Muscle layer of duodenum (tissue), 2 donors: Measurements from ENCODE around the gene WNT5A.
"Not testable (repeated sequence)": the region's sequence is repeated elsewhere in the genome, so short reads cannot be mapped to it uniquely, and the experiment has no call there.

Source experiments
- H3K27ac ChIP-seq: one replicate; pipeline ENCODE4 v1.7.0; 2013; ENCODE audit warnings: mild to moderate bottlenecking, low read length
- H3K27me3 ChIP-seq: one replicate; pipeline ENCODE4 v1.7.0; 2013; ENCODE audit warnings: low read depth, mild to moderate bottlenecking, control low read depth, low read length
- H3K36me3 ChIP-seq, 2 donors: one replicate each; pipeline ENCODE4 v1.7.0; 2013; ENCODE audit warnings: low read length in 2 of 2, control low read depth in 1 of 2, mild to moderate bottlenecking in 1 of 2; ENCODE audit not compliant: insufficient read depth in 2 of 2, control insufficient read depth in 1 of 2
- H3K4me1 ChIP-seq, 2 donors: one replicate each; pipeline ENCODE4 v1.7.0; 2013; ENCODE audit warnings: low read length in 2 of 2, mild to moderate bottlenecking in 2 of 2, control low read depth in 1 of 2, moderate library complexity in 1 of 2; ENCODE audit not compliant: insufficient read depth in 2 of 2, control insufficient read depth in 1 of 2
- H3K4me3 ChIP-seq, 2 donors: one replicate each; pipeline ENCODE4 v1.7.0; 2013; ENCODE audit warnings: low read length in 2 of 2, low read depth in 1 of 2, mild to moderate bottlenecking in 1 of 2
- H3K9me3 ChIP-seq, 2 donors: one replicate each; pipeline ENCODE4 v1.7.0; 2013; ENCODE audit warnings: low read length in 2 of 2, control low read depth in 1 of 2, mild to moderate bottlenecking in 1 of 2; ENCODE audit not compliant: control insufficient read depth in 1 of 2
- donor health status: healthy.

WNT5A gene

DNA sequence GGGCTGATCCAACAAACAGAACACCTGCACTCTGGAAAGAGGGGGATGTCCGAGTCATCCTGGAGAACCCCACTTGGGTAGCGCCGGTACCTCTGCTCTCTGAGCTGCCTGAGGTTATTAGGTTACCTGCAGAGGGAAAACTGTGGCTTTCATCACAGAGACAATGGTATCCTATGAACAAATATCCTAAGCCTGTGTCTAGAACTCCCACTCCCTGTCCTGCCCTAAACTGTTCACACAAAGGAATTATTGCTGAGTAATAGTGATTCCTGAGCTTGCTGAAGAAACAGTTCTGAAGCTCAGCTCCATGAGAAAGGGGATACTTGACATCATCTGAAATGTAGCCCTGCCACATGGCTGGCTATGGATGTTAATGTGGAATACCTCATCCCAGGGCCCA, 31.9 kb upstream of the WNT5A start:
- H3K4me3 ChIP-seq: no peak overlapping the region
- no peak overlapping the region for H3K27ac ChIP-seq
- no peaks in the 10 kb centered on the region for H3K27me3 ChIP-seq
- H3K4me1 ChIP-seq: peaks cover 0 to 2% of the 10 kb centered on the region in 2 donors
- H3K9me3 ChIP-seq: no peaks in the 10 kb centered on the region
- no peaks in the 10 kb centered on the region for H3K36me3 ChIP-seq

GRCh38 chr3:55518451-55518850, 31.3 kb upstream of the WNT5A start:
- no peaks in the 10 kb centered on the region for H3K27me3 ChIP-seq

GRCh38 chr3:55516392-55517030, 29.4 kb upstream of the WNT5A start:
- Histone ChIP-seq H3K4me1 (peaks cover 0 to 14% of the 10 kb centered on the region in 2 donors), H3K27ac (no peak overlapping the region), H3K27me3 (no peaks in the 10 kb centered on the region), H3K36me3 (no peaks in the 10 kb centered on the region), H3K4me3 (no peak overlapping the region), H3K9me3 (no peaks in the 10 kb centered on the region)

More at GRCh38 chr3:55518451-55518850, 31.3 kb upstream of the WNT5A start:
- Histone ChIP-seq H3K9me3 (no peaks in the 10 kb centered on the region), H3K36me3 (no peaks in the 10 kb centered on the region), H3K4me1 (no peaks in the 10 kb centered on the region), H3K4me3 (no peak overlapping the region), H3K27ac (no peak overlapping the region)

GRCh38 chr3:55515550-55516246, 28.6 kb upstream of the WNT5A start:
- H3K4me1 ChIP-seq: peaks cover 0 to 14% of the 10 kb centered on the region in 2 donors
- no peak overlapping the region for H3K27ac ChIP-seq
- no peaks in the 10 kb centered on the region for H3K27me3 ChIP-seq
- H3K4me3 ChIP-seq: no peak overlapping the region
- no peaks in the 10 kb centered on the region for H3K36me3 ChIP-seq
- no peaks in the 10 kb centered on the region for H3K9me3 ChIP-seq

GRCh38 chr3:55514962-55515361, 27.9 kb upstream of the WNT5A start:
- no peaks in the 10 kb centered on the region for H3K27me3 ChIP-seq
- no peak overlapping the region for H3K27ac ChIP-seq
- H3K36me3 ChIP-seq: no peaks in the 10 kb centered on the region

DNA sequence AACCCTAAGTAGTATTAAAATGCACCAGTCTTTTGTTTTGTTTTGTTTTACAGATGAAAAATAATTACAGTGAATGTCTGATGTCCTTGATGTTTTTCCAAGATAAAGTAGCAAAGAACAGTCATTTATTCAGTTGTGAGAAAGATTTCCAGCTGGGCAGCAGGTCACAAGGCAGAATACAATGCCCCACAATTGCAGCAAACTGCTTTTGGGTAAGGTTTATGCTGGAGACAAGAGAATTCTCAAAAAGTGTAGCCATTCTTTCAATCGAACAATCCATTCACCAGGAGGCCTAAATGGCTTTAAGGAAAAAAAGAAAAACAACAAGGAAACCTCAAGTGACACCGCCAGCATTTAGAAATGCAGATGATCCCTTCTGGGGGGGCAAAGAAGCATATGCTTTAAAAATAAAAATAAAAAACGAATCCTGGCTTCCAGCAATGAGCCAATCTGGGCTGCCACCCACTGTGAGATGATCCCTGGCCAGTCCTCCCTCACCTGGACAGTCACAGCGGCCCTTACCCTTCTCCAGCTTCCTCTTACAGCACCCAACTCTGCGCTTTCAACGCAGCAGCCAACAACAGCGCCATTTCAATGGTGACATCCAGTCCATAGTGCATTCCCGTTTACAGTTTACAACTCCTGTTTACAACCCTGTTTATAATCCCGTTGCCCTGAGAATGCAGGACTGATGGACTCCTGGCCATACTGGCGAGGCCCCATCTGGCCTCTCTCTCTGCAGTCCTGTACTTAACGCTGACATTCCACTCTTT, 25.7 kb upstream of the WNT5A start:
- Histone ChIP-seq H3K9me3 (no peaks in the 10 kb centered on the region), H3K36me3 (no peaks in the 10 kb centered on the region), H3K4me1 (peaks cover 0 to 14% of the 10 kb centered on the region in 2 donors), H3K4me3 (no peak overlapping the region), H3K27me3 (no peaks in the 10 kb centered on the region), H3K27ac (no peak overlapping the region)

More at GRCh38 chr3:55514962-55515361, 27.9 kb upstream of the WNT5A start:
- no peak overlapping the region for H3K4me3 ChIP-seq
- peaks cover 0 to 14% of the 10 kb centered on the region in 2 donors for H3K4me1 ChIP-seq
- H3K9me3 ChIP-seq: no peaks in the 10 kb centered on the region

GRCh38 chr3:55511895-55512570, 24.9 kb upstream of the WNT5A start:
- Histone ChIP-seq H3K4me3 (no peak overlapping the region), H3K27ac (no peak overlapping the region), H3K4me1 (peaks cover 0 to 14% of the 10 kb centered on the region in 2 donors), H3K36me3 (no peaks in the 10 kb centered on the region), H3K9me3 (no peaks in the 10 kb centered on the region), H3K27me3 (no peaks in the 10 kb centered on the region)

DNA sequence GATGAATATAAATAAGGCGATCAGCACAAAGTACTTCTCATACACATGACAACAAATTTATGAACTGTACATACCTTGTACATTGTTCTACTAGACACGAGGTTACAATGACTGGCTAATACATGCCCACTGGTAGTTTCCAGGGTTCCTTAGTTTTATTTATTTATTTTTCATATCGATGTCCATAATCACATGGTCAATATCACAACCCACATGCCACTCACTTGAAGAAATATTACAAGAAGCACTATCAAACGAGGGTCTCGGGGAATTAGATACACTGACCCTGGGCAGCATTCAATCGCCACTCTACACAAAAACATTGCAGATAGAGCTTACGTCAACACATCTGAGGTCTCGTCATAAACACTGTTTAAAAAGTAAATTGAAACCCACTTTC, 21.2 kb upstream of the WNT5A start:
- no peak overlapping the region for H3K4me3 ChIP-seq
- H3K27me3 ChIP-seq: no peaks in the 10 kb centered on the region
- no peaks in the 10 kb centered on the region for H3K36me3 ChIP-seq
- H3K9me3 ChIP-seq: no peaks in the 10 kb centered on the region
- H3K27ac ChIP-seq: no peak overlapping the region
- H3K4me1 ChIP-seq: peaks cover 0 to 14% of the 10 kb centered on the region in 2 donors

DNA sequence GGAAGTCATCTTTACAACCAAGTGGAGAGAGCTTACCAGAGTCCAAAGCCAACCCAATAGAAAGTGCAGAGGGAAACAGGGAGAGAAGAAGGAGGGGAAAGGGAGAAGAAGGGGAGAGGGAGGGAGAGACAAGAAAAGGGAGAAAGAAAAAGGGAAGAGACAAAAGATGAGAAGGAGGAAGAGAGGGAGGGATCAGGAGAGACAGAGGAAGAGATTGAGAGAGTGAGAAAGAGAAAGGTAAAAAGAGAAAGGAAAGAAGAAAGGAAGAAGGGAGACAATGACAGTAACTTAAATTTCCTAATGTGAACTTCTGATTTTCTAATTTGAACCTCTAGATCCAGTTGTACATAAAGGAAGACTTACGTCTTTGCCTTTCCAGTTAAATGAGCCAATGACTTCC, 20.7 kb upstream of the WNT5A start:
- H3K4me3 ChIP-seq: no peak overlapping the region
- H3K4me1 ChIP-seq: peaks cover 0 to 13% of the 10 kb centered on the region in 2 donors
- H3K27ac ChIP-seq: no peak overlapping the region
- H3K27me3 ChIP-seq: no peaks in the 10 kb centered on the region
- no peaks in the 10 kb centered on the region for H3K9me3 ChIP-seq
- H3K36me3 ChIP-seq: no peaks in the 10 kb centered on the region

DNA sequence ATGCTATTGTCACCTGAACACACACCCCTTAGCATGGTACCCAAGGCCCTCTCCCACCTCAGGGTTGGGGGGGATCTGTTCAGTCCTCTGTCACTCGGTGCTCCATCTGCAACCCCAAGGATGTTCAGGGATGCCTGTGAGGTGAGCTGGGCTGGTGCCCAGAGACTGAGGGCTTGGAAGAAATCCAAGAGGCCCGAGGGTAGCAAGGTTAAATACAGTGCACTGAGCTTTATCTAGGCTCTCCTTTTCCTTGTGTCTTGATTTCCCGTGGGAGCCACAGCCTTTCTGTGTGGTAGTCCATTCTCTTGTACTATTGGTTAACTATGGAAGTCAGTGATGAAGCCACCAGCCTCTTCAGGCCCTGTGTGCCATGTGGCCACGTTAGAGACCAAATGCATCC, 18.7 kb upstream of the WNT5A start:
- H3K36me3 ChIP-seq: no peaks in the 10 kb centered on the region
- no peaks in the 10 kb centered on the region for H3K4me1 ChIP-seq
- H3K4me3 ChIP-seq: no peak overlapping the region
- H3K27ac ChIP-seq: no peak overlapping the region
- H3K27me3 ChIP-seq: no peaks in the 10 kb centered on the region
- H3K9me3 ChIP-seq: no peaks in the 10 kb centered on the region

DNA sequence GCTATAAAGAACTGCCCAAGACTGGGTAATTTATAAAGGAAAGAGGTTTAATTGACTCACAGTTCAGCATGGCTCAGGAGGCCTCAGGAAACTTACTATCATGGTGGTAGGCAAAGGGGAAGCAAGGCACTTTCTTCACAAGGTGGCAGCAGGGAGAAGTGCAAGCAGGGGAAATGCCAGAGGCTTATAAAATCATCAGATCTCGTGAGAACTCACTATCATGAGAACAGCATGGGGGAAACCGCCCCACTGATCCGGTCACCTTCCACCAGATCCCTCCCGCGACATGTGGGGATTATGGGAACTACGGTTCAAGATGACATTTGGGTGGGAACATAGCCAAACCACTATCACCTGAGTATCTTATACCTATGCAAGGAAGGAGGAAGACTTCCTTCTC, 18.0 kb upstream of the WNT5A start:
- not testable (repeated sequence) for H3K4me1 ChIP-seq, H3K4me3 ChIP-seq, H3K27ac ChIP-seq, H3K9me3 ChIP-seq, H3K27me3 ChIP-seq, H3K36me3 ChIP-seq
